HCT116 (cell line): ENCODE data around the gene SIVA1. TPM values are rescaled to one million over a fixed set of nuclear protein-coding genes. Genes with fewer than 3 reads are reported as not detected.

Experiments used
- ATAC-seq: fragments of 200-7000 bp; cut with Tn5 transposase; 2 replicates; pipeline ENCODE4 v1.9.1; 2020; ENCODE audit warnings: mild to moderate bottlenecking, moderate library complexity
- BruUV-seq: library from RNA; stranded (reverse); fragments of 400-500 nt; replicated peaks from 2 replicates; lab custom pipeline; 2021; lab: Mats Ljungman, UMichigan
- CTCF ChIA-PET: fragments of 300-600 bp; sonication (Branson Sonifier 250); formaldehyde crosslinking; loops from one replicate; lab custom pipeline; 2021; ENCODE audit warnings: antibody characterized with exemption; lab: Charles Lee
- POLR2A ChIA-PET: fragments of 300-600, 350-600 bp; sonication (Branson Sonifier 250); formaldehyde crosslinking; loops from one replicate; lab custom pipeline; 2021; ENCODE audit warnings: antibody characterized with exemption; lab: Charles Lee
- RAD21 ChIA-PET, 2 experiments: fragments of 300-600 bp; sonication (Branson Sonifier 250); formaldehyde crosslinking; loops; one replicate each; lab custom pipeline; 2023; ENCODE audit warnings: low total read pairs in 2 of 2; ENCODE audit not compliant: uncharacterized antibody in 2 of 2, unreplicated experiment in 2 of 2, low non-redundant PET in 1 of 2; lab: Charles Lee
- DNase-seq: peaks from one replicate; pipeline ENCODE4 v3.0.0-alpha.2; 2010; ENCODE audit warnings: low read depth, low spot score
- H2AFZ ChIP-seq: fragments of 200-600 bp; shearing (Covaris generic), sonication (generic); 2 replicates; pipeline ENCODE4 v1.6.1; 2017; ENCODE audit warnings: low read depth, mixed run types, mixed read lengths, antibody characterized with exemption, low read length; ENCODE audit not compliant: poor library complexity, severe bottlenecking
- H3K27ac ChIP-seq: 2 replicates; pipeline ENCODE4 v1.5.1; 2012; ENCODE audit warnings: low read depth, low read length
- H3K27me3 ChIP-seq: fragments of 200-600 bp; sonication (generic); 2 replicates; pipeline ENCODE4 v1.6.1; 2016; ENCODE audit warnings: mixed run types, low read length, mixed read lengths; ENCODE audit not compliant: insufficient read depth
- H3K36me3 ChIP-seq, 2 experiments: fragments of 200-500 bp in 1 of 2; fragments of 200-600 bp in 1 of 2; sonication (Bioruptor generic) in 1 of 2; sonication (generic) in 1 of 2; 2 replicates each; pipeline versions ENCODE4 v1.5.1 to v1.6.1; 2014 to 2016; ENCODE audit warnings: low read length in 2 of 2, inconsistent platforms in 1 of 2, mixed read lengths in 1 of 2, mixed run types in 1 of 2; ENCODE audit not compliant: insufficient read depth in 2 of 2, control insufficient read depth in 1 of 2
- H3K4me1 ChIP-seq, 2 experiments: fragments of 200-600 bp in 1 of 2; sonication (generic) in 1 of 2; 2 replicates each; pipeline versions ENCODE4 v1.5.1 to v1.6.1; 2012 to 2017; ENCODE audit warnings: low read length in 2 of 2, inconsistent platforms in 1 of 2, mild to moderate bottlenecking in 1 of 2, mixed read lengths in 1 of 2, mixed run types in 1 of 2, moderate library complexity in 1 of 2; ENCODE audit not compliant: insufficient read depth in 2 of 2, control insufficient read depth in 1 of 2
- H3K4me2 ChIP-seq: fragments of 200-600 bp; sonication (generic); 2 replicates; pipeline ENCODE4 v1.6.1; 2017; ENCODE audit warnings: mixed run types, low read length, mixed read lengths
- H3K4me3 ChIP-seq, 2 experiments: fragments of 200-600 bp in 1 of 2; sonication (generic) in 1 of 2; replicated peaks in 1 of 2; 2 replicates each; pipeline ENCODE4 v1.5.1; 2011 to 2016; ENCODE audit warnings: low read length in 2 of 2, control low read depth in 1 of 2, low read depth in 1 of 2, mild to moderate bottlenecking in 1 of 2, mixed read lengths in 1 of 2, mixed run types in 1 of 2
- H3K79me2 ChIP-seq: fragments of 200-600 bp; sonication (generic); 2 replicates; pipeline ENCODE4 v1.6.1; 2017; ENCODE audit warnings: mild to moderate bottlenecking, mixed run types, low read length, moderate library complexity, mixed read lengths; ENCODE audit not compliant: insufficient read depth
- H3K9ac ChIP-seq: fragments of 200-600 bp; sonication (generic); 2 replicates; pipeline ENCODE4 v1.6.1; 2016; ENCODE audit warnings: low read length, mixed read lengths
- H3K9me2 ChIP-seq: fragments of 200-600 bp; sonication (generic), shearing (Covaris generic); 2 replicates; pipeline ENCODE4 v1.6.1; 2017; ENCODE audit warnings: mixed run types, mild to moderate bottlenecking, moderate library complexity; ENCODE audit not compliant: insufficient read depth
- H3K9me3 ChIP-seq, 2 experiments: fragments of 200-500 bp in 1 of 2; fragments of 200-600 bp in 1 of 2; sonication (Bioruptor generic) in 1 of 2; sonication (generic) in 1 of 2; 2 replicates each; pipeline ENCODE4 v1.6.1; 2014 to 2017; ENCODE audit warnings: low read length in 2 of 2, mixed read lengths in 2 of 2, inconsistent platforms in 1 of 2, low read depth in 1 of 2, mild to moderate bottlenecking in 1 of 2, mixed run types in 1 of 2, moderate library complexity in 1 of 2; ENCODE audit not compliant: control insufficient read depth in 1 of 2, insufficient read depth in 1 of 2
- H4K20me1 ChIP-seq: fragments of 200-600 bp; sonication (generic), shearing (Covaris generic); 2 replicates; pipeline ENCODE4 v1.6.1; 2017; ENCODE audit warnings: mixed run types, mild to moderate bottlenecking, moderate library complexity; ENCODE audit not compliant: insufficient read depth
- ATF3 ChIP-seq: IDR thresholded peaks from 2 replicates; pipeline ENCODE4 v1.6.1; 2012
- MAX ChIP-seq: IDR thresholded peaks from 2 replicates; pipeline ENCODE4 v1.6.1; 2012
- SP1 ChIP-seq: IDR thresholded peaks from 2 replicates; pipeline ENCODE4 v1.6.1; 2012; ENCODE audit warnings: low read depth
- intact Hi-C: fragments of 100-400 bp; cut with micrococcal nuclease; formaldehyde crosslinking; loops from 2 replicates; pipeline ENCODE4 v1.10.0; 2022
- total RNA-seq: library from RNA; stranded (reverse); gene quantifications from one replicate; pipeline ENCODE4 v1.2.1, GENCODE V29; 2021; ENCODE audit not compliant: unreplicated experiment

Gene SIVA1
- total RNA-seq, 1 experiment from 2014 or later, result 141 TPM

GRCh38 chr14:104768437-104769323 lies 15.7 kb downstream of the SIVA1 start (continued):
- TF ChIP-seq ATF3, result no peak
- TF ChIP-seq SP1, result no peak

- peaks cover 0 to 37% of the 10 kb centered on the region in 2 experiments; a peak in 3 of 4 replicates for H3K36me3 ChIP-seq
- H4K20me1 ChIP-seq, result no peaks in the 10 kb centered on the region
- H3K9me3 ChIP-seq, result peaks cover 0 to 11% of the 10 kb centered on the region in 2 experiments; a peak in 2 of 4 replicates
- CTCF ChIA-PET, result interaction anchor here (0.6 to 3.1 kb wide), 4 partner anchors 17 to 193 kb away, joined by 3 to 29 read pairs (median 7); partner anchors contain the start of gene SIVA1
- BruUV-seq, result TSS peak; percentile 72
- H3K9me2 ChIP-seq, result no peaks in the 10 kb centered on the region
- H3K4me2 ChIP-seq, result no peak overlapping the region
- no peaks in the 10 kb centered on the region for H3K27me3 ChIP-seq
- no peak for TF ChIP-seq MAX
- POLR2A ChIA-PET, result interaction anchor here (1.1 kb wide), 1 partner anchor 17 kb away, joined by 5 read pairs; the partner anchor contains the start of gene SIVA1
- peak overlapping the region; percentile 44; the same call in 1 of the 2 replicates for H3K27ac ChIP-seq
- H2AFZ ChIP-seq, result no peak overlapping the region
- H3K4me3 ChIP-seq, result no peak overlapping the region
- intact Hi-C loops, result loop anchor here (2.0 kb wide), 1 partner anchor 275 kb away; no protein-coding TSS in a partner anchor
- DNase-seq (no peak), ATAC-seq (no peak)
- no peaks in the 10 kb centered on the region for H3K79me2 ChIP-seq
- RAD21 ChIA-PET, result interaction anchor here in 1 of 2 experiments (1.1 kb wide), 1 partner anchor 101 kb away, joined by 4 read pairs; no protein-coding TSS in a partner anchor
- H3K9ac ChIP-seq, result no peak overlapping the region
- peaks cover 3 to 9% of the 10 kb centered on the region in 2 experiments; a peak in 3 of 4 replicates for H3K4me1 ChIP-seq
Observed at GRCh38 chr14:104769324-104770071, 16.6 kb downstream of the SIVA1 start.
